IMR-90 (cell line): ENCODE results near the gene ARHGAP8. TPM values are rescaled to one million over a fixed set of nuclear protein-coding genes. Genes with fewer than 3 reads are reported as not detected.

Source experiments
- ATAC-seq: fragments of 200-7000 bp; cut with Tn5 transposase; 2 replicates; pipeline ENCODE4 v1.9.1; 2020; ENCODE audit warnings: low read depth, mild to moderate bottlenecking, moderate library complexity
- BruUV-seq: library from RNA; stranded (reverse); fragments of 400-500 nt; replicated peaks from 2 replicates; lab custom pipeline; 2021; lab: Mats Ljungman, UMichigan
- CTCF ChIA-PET: fragments of 300-600 bp; formaldehyde crosslinking; extraction: SDS; loops from one replicate; lab custom pipeline; 2021; ENCODE audit warnings: antibody characterized with exemption; lab: Yijun Ruan, JAX
- POLR2A ChIA-PET: fragments of 300-600 bp; sonication (Branson Sonifier 250); formaldehyde crosslinking; loops from one replicate; lab custom pipeline; 2022; ENCODE audit warnings: antibody characterized with exemption; ENCODE audit not compliant: unreplicated experiment; lab: Charles Lee
- DNase-seq: peaks from one replicate; pipeline ENCODE4 v3.0.0; 2013
- H2AFZ ChIP-seq: replicated peaks from 2 replicates; pipeline ENCODE3; 2013; ENCODE audit warnings: low read length, mild to moderate bottlenecking; ENCODE audit not compliant: poor library complexity
- H2AK5ac ChIP-seq: 2 replicates; pipeline ENCODE4 v1.6.1; 2013; ENCODE audit warnings: low read depth, low read length, inconsistent platforms
- H2AK9ac ChIP-seq: replicated peaks from 2 replicates; pipeline ENCODE3; 2013; ENCODE audit warnings: mild to moderate bottlenecking, low read depth, low read length, moderate library complexity; ENCODE audit not compliant: poor library complexity
- H2BK120ac ChIP-seq: 2 replicates; pipeline ENCODE4 v1.6.1; 2013; ENCODE audit warnings: low read depth, low read length, inconsistent platforms
- H2BK15ac ChIP-seq: 3 replicates; pipeline ENCODE4 v1.6.1; 2013; ENCODE audit warnings: low read depth, low read length, inconsistent platforms
- H2BK20ac ChIP-seq: 2 replicates; pipeline ENCODE4 v1.6.1; 2013; ENCODE audit warnings: low read depth, mild to moderate bottlenecking, inconsistent platforms, low read length, moderate library complexity
- H2BK5ac ChIP-seq: 2 replicates; pipeline ENCODE4 v1.6.1; 2013; ENCODE audit warnings: mild to moderate bottlenecking, low read depth, low read length, inconsistent platforms; ENCODE audit not compliant: poor library complexity, severe bottlenecking
- H3K14ac ChIP-seq: replicated peaks from 2 replicates; pipeline ENCODE4 v1.6.1; 2013; ENCODE audit warnings: low read depth, low read length, inconsistent platforms
- H3K18ac ChIP-seq: 2 replicates; pipeline ENCODE4 v1.6.1; 2013; ENCODE audit warnings: low read depth, low read length, control low read depth
- H3K23ac ChIP-seq: 2 replicates; pipeline ENCODE4 v1.6.1; 2013; ENCODE audit warnings: low read depth, low read length, inconsistent platforms
- H3K27ac ChIP-seq: 2 replicates; pipeline ENCODE4 v1.5.1; 2013; ENCODE audit warnings: mild to moderate bottlenecking, control low read depth, low read length; ENCODE audit not compliant: insufficient read depth
- H3K27me3 ChIP-seq: 2 replicates; pipeline ENCODE4 v1.6.1; 2013; ENCODE audit warnings: low read length; ENCODE audit not compliant: control insufficient read depth, insufficient read depth
- H3K36me3 ChIP-seq: 2 replicates; pipeline ENCODE4 v1.6.1; 2013; ENCODE audit warnings: low read length, mixed read lengths; ENCODE audit not compliant: control insufficient read depth, insufficient read depth
- H3K4ac ChIP-seq: 2 replicates; pipeline ENCODE4 v1.6.1; 2013; ENCODE audit warnings: low read depth, low read length, inconsistent platforms
- H3K4me1 ChIP-seq: 2 replicates; pipeline ENCODE4 v1.6.1; 2013; ENCODE audit warnings: low read length, mixed read lengths; ENCODE audit not compliant: control insufficient read depth, insufficient read depth
- H3K4me2 ChIP-seq: 2 replicates; pipeline ENCODE4 v1.6.1; 2013; ENCODE audit warnings: low read depth, mild to moderate bottlenecking, control low read depth, low read length, moderate library complexity
- H3K4me3 ChIP-seq: 2 replicates; pipeline ENCODE4 v1.5.1; 2013; ENCODE audit warnings: low read depth, mild to moderate bottlenecking, control low read depth, low read length, moderate library complexity; ENCODE audit not compliant: insufficient read depth
- H3K56ac ChIP-seq: 2 replicates; pipeline ENCODE4 v1.6.1; 2013; ENCODE audit warnings: low read length, inconsistent platforms; ENCODE audit not compliant: insufficient read depth; ENCODE audit errors: extremely low read depth
- H3K79me1 ChIP-seq, 2 experiments: 2 replicates each; pipeline ENCODE4 v1.6.1; 2013; ENCODE audit warnings: low read length in 2 of 2, inconsistent platforms in 1 of 2, low read depth in 1 of 2
- H3K9ac ChIP-seq: 2 replicates; pipeline ENCODE4 v1.6.1; 2013; ENCODE audit warnings: low read depth, low read length, control low read depth
- H3K9me1 ChIP-seq: 2 replicates; pipeline ENCODE4 v1.6.1; 2013; ENCODE audit warnings: low read length, inconsistent platforms; ENCODE audit not compliant: insufficient read depth
- H3K9me3 ChIP-seq: 2 replicates; pipeline ENCODE4 v1.6.1; 2013; ENCODE audit warnings: low read length; ENCODE audit not compliant: control insufficient read depth, insufficient read depth
- H4K20me1 ChIP-seq: 2 replicates; pipeline ENCODE4 v1.6.1; 2013; ENCODE audit warnings: low read length, inconsistent platforms; ENCODE audit not compliant: insufficient read depth
- H4K5ac ChIP-seq: 2 replicates; pipeline ENCODE4 v1.6.1; 2013; ENCODE audit warnings: mild to moderate bottlenecking, low read depth, low read length, control low read depth
- H4K8ac ChIP-seq, 2 experiments: 2 replicates each; pipeline ENCODE4 v1.6.1; 2013; ENCODE audit warnings: low read depth in 2 of 2, low read length in 2 of 2, control low read depth in 1 of 2, inconsistent platforms in 1 of 2
- H4K91ac ChIP-seq: 2 replicates; pipeline ENCODE4 v1.6.1; 2013; ENCODE audit warnings: low read depth, low read length, inconsistent platforms; ENCODE audit not compliant: insufficient read depth
- BHLHE40 ChIP-seq: fragments of 150-350 bp; IDR thresholded peaks from 2 replicates; pipeline ENCODE4 v1.6.1; 2016; ENCODE audit warnings: mild to moderate bottlenecking, low read depth, low read length
- MAFK ChIP-seq: IDR thresholded peaks from 2 replicates; pipeline ENCODE4 v1.6.1; 2012; ENCODE audit warnings: low read depth, low read length, improper control_type of control experiment
- SMC3 ChIP-seq: fragments of 150-350 bp; IDR thresholded peaks from 2 replicates; pipeline ENCODE4 v1.6.1; 2016; ENCODE audit warnings: low read depth, mild to moderate bottlenecking, antibody characterized with exemption, low read length, moderate library complexity
- WGBS, 2 experiments: methylation state at CpG; one replicate each; pipeline versions ENCODE4 v1.1.5 to v1.1.7; 2013; ENCODE audit warnings: missing lambda C conversion rate in 2 of 2; ENCODE audit not compliant: insufficient read length in 1 of 2; ENCODE audit errors: extremely low coverage in 2 of 2; 5-methylcytosine and 5-hydroxymethylcytosine counted together
- dilution Hi-C: fragments of 300-500 bp; cut with HindIII; formaldehyde crosslinking; loops from one replicate; pipeline ENCODE4 v1.14.3; 2018; ENCODE audit warnings: low sequenced_read_pairs; ENCODE audit not compliant: unreplicated experiment
- in situ Hi-C: fragments of 300-500 bp; cut with MboI; formaldehyde crosslinking; loops from 3 replicates; pipeline ENCODE4 v1.14.3; 2019; ENCODE audit warnings: low sequenced_read_pairs, inconsistent platforms, mixed read lengths
- intact Hi-C: fragments of 100-400 bp; cut with micrococcal nuclease; formaldehyde crosslinking; loops from 2 replicates; pipeline ENCODE4 v1.10.0; 2022
- polyA plus RNA-seq, 3 experiments: library from polyadenylated mRNA; depleted of rRNA; stranded (reverse); fragments of >200 nt; gene quantifications; 2 replicates each; pipeline ENCODE4 v1.2.3, GENCODE V29; 2012; ENCODE audit warnings: low replicate concordance in 1 of 3
- total RNA-seq: library from RNA; depleted of rRNA; stranded (reverse); fragments of >200 nt; gene quantifications from 2 replicates; pipeline ENCODE4 v1.2.3, GENCODE V29; 2012
- TF ChIP-seq, protein P1 (sequence below): conservative IDR thresholded peaks from 2 replicates; pipeline ENCODE4 v1.5.1; 2012; ENCODE audit warnings: mild to moderate bottlenecking, low read depth, low read length, improper control_type of control experiment

The ARHGAP8 gene
- total and polyA plus RNA-seq, 2 of the 4 experiments (the other 2 are of a cell fraction): 0.18 to 0.21 TPM

DNA sequence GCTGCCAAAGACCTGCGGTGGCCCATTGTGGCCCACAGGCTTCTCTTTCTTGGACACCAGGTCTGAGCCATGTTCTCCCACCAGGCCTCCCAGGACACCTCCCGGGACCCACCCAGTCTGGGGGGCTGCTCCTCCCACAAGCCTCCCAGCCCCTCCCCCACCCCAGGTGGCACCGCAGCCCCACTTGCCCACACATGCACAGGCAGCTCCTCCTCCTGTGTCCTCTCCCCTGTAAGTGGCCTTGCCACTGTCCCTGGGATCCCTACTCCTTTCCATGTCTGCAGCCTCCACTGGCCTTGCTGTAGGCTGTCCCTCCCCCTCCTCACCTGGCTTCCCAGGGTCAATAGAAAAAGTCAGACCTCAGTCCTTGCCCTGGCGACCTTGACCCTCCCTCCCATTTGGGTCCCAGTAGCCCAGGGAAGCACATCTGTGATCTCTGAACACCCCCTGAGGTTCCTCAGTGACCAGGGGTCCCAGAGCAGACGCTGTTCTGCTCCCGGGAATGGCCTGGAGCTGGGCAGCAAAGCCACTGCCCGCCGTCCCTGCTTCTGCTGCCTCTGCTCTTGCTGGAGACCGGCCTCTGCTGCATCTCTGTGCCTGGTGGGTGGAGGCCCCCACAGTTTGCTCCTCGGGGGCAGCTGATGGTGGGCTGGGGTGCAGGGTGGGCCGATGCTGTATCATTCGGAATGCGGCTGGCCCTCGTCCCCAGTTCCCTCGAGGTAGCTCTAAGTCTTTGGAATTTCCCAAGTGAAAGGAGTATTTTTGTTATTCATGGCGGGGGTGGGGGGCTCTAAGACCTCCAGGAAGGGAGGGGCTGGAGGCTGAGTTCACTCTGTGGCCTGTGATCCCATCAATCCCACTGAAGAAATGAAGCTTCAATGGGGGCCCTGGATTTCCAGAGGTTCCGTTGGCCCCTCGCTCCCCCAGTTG, 43.6 kb downstream of the ARHGAP8 start:
- intact Hi-C loops: no loop called here
- H3K56ac ChIP-seq: no peak overlapping the region
- BruUV-seq: no TSS peak
- TF ChIP-seq BHLHE40 (no peak), MAFK (no peak), SMC3 (no peak)
- TF ChIP-seq, protein P1, sequence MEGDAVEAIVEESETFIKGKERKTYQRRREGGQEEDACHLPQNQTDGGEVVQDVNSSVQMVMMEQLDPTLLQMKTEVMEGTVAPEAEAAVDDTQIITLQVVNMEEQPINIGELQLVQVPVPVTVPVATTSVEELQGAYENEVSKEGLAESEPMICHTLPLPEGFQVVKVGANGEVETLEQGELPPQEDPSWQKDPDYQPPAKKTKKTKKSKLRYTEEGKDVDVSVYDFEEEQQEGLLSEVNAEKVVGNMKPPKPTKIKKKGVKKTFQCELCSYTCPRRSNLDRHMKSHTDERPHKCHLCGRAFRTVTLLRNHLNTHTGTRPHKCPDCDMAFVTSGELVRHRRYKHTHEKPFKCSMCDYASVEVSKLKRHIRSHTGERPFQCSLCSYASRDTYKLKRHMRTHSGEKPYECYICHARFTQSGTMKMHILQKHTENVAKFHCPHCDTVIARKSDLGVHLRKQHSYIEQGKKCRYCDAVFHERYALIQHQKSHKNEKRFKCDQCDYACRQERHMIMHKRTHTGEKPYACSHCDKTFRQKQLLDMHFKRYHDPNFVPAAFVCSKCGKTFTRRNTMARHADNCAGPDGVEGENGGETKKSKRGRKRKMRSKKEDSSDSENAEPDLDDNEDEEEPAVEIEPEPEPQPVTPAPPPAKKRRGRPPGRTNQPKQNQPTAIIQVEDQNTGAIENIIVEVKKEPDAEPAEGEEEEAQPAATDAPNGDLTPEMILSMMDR: no peak
- H3K27me3 ChIP-seq: peaks cover 42% of the 10 kb centered on the region
- no peak overlapping the region for H2BK20ac ChIP-seq
- dilution Hi-C loops: no loop called here
- H3K27ac ChIP-seq: no peak overlapping the region
- H3K4ac ChIP-seq: no peak overlapping the region
- H3K4me2 ChIP-seq: no peak overlapping the region
- DNase-seq: no peak
- no peak overlapping the region for H3K14ac ChIP-seq
- no peak overlapping the region for H2AK5ac ChIP-seq
- H2BK15ac ChIP-seq: no peak overlapping the region
- no peak overlapping the region for H3K4me3 ChIP-seq
- no peaks in the 10 kb centered on the region for H4K20me1 ChIP-seq
- H3K9me3 ChIP-seq: no peaks in the 10 kb centered on the region
- ChIA-PET CTCF (no interaction called here), POLR2A (no interaction called here)
- ATAC-seq: no peak
- H3K79me1 ChIP-seq: no peaks in the 10 kb centered on the region
- H2BK120ac ChIP-seq: no peak overlapping the region
- no peak overlapping the region for H2AK9ac ChIP-seq
- H2AFZ ChIP-seq: no peak overlapping the region
- H3K9ac ChIP-seq: no peak overlapping the region
- 74% methylated on average over 9 of the region's 18 CpGs; no CpG with 5 or more reads in 1 of the 2 experiments for WGBS, 2 experiments
- no peak overlapping the region for H4K5ac ChIP-seq
- no peak overlapping the region for H3K23ac ChIP-seq
- in situ Hi-C loops: no loop called here
- no peak overlapping the region for H4K91ac ChIP-seq
- H3K4me1 ChIP-seq: no peaks in the 10 kb centered on the region
- H4K8ac ChIP-seq: no peak overlapping the region
- no peak overlapping the region for H3K18ac ChIP-seq
- no peaks in the 10 kb centered on the region for H3K36me3 ChIP-seq
- no peak overlapping the region for H2BK5ac ChIP-seq
- no peaks in the 10 kb centered on the region for H3K9me1 ChIP-seq
